Tibial nerve (tissue), 4 donors: ENCODE measurements around the gene TMEM63A. TPM values are rescaled to one million over a fixed set of nuclear protein-coding genes. Genes with fewer than 3 reads are reported as not detected.
"Not testable (repeated sequence)": the region's sequence is repeated elsewhere in the genome, so short reads cannot be mapped to it uniquely, and the experiment has no call there.

ENCODE experiments used
- DNase-seq, 2 donors: peaks; one replicate each; pipeline ENCODE4 v3.0.0-alpha.2; 2019; ENCODE audit warnings: low spot score in 2 of 2
- H3K27ac ChIP-seq, 4 donors: fragments of 200-600 bp; sonication (generic) in 3 of 4; one replicate each; pipeline ENCODE4 v1.5.1; 2017 to 2019; ENCODE audit warnings: mild to moderate bottlenecking in 1 of 4
- H3K27me3 ChIP-seq, 2 donors: fragments of 200-600 bp; sonication (generic) in 1 of 2; one replicate each; pipeline versions ENCODE4 v1.5.1 to v1.6.0; 2017 to 2019
- H3K36me3 ChIP-seq, 3 donors: fragments of 200-600 bp; sonication (generic); one replicate each; pipeline ENCODE4 v1.5.1; 2018 to 2019
- H3K4me1 ChIP-seq, 4 donors: fragments of 200-600 bp; sonication (generic) in 3 of 4; one replicate each; pipeline ENCODE4 v1.5.1; 2017 to 2019
- H3K4me3 ChIP-seq, 4 donors: fragments of 200-600 bp; sonication (generic) in 3 of 4; one replicate each; pipeline ENCODE4 v1.5.1; 2017 to 2019; ENCODE audit warnings: mild to moderate bottlenecking in 1 of 4, moderate library complexity in 1 of 4
- H3K9me3 ChIP-seq, 4 donors: fragments of 200-600 bp; sonication (generic) in 3 of 4; one replicate each; pipeline ENCODE4 v1.5.1; 2017 to 2019
- CTCF ChIP-seq, 5 experiments: fragments of 200-600 bp in 3 of 5; fragments of 450-650 bp in 2 of 5; sonication (generic) in 3 of 5; IDR thresholded peaks; one replicate each; pipeline ENCODE4 v1.5.1; 2016 to 2019; ENCODE audit warnings: antibody characterized with exemption in 5 of 5, mild to moderate bottlenecking in 3 of 5, moderate library complexity in 2 of 5
- EP300 ChIP-seq, 2 donors: sonication (generic); formaldehyde crosslinking; IDR thresholded peaks; one replicate each; pipeline ENCODE4 v1.6.1; 2017; ENCODE audit warnings: antibody characterized with exemption in 2 of 2, mild to moderate bottlenecking in 1 of 2
- POLR2A ChIP-seq, 2 donors: fragments of 450-650 bp; IDR thresholded peaks; one replicate each; pipeline ENCODE4 v1.6.1; 2017; ENCODE audit warnings: antibody characterized with exemption in 2 of 2, mild to moderate bottlenecking in 2 of 2, moderate library complexity in 2 of 2
- WGBS, 2 donors: methylation state at CpG; one replicate each; pipeline ENCODE4 v1.1.5; 2018; 5-methylcytosine and 5-hydroxymethylcytosine counted together
- total RNA-seq, 4 donors: library from RNA; depleted of rRNA; stranded (reverse); fragments of >200 nt; gene quantifications; one replicate each; pipeline ENCODE4 v1.1.0, GENCODE V29; 2016

The TMEM63A gene
- total RNA-seq, 4 donors from 2014 or later, result 63.2 to 91.5 (median 66.7) TPM

DNA sequence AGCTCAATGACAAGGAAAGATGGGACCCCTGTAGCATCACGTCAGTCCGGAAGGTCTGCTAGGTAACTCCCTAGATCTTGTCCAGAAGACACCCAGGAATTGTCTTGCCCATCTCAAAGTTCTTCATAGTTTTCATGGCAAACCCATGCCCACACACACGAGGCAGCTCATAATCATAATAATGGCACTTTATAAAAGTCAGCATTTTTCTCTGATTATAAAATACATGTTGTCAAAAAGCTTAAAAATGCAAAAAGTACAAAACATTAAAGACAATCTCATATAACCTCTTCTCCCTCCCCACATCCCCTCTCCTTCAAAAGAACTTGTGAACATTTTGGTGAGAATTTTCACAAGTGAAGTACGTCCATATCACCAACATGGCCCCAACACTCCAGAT, 41.5 kb downstream of the TMEM63A start:
- Histone ChIP-seq H3K4me3 (no peak overlapping the region), H3K27ac (no peak overlapping the region), H3K27me3 (no peaks in the 10 kb centered on the region), H3K4me1 (peaks cover 0 to 14% (median 0%) of the 10 kb centered on the region in 4 donors), H3K36me3 (peaks cover 0 to 87% (median 0%) of the 10 kb centered on the region in 3 donors), H3K9me3 (no peaks in the 10 kb centered on the region)
- 82 to 89% methylated on average over 4 of the region's 4 CpGs for WGBS, 2 donors
- no peak for TF ChIP-seq CTCF (IDR thresholded peaks at IDR 0.05)
- no peak for TF ChIP-seq POLR2A (IDR thresholded peaks at IDR 0.05)
- TF ChIP-seq EP300 (IDR thresholded peaks at IDR 0.05), result no peak
- DNase-seq, result no peak

- H3K27ac ChIP-seq, result no peak overlapping the region
- no peak overlapping the region for H3K4me3 ChIP-seq
- no peaks in the 10 kb centered on the region for H3K9me3 ChIP-seq
- H3K27me3 ChIP-seq, result no peaks in the 10 kb centered on the region
- TF ChIP-seq CTCF (IDR thresholded peaks at IDR 0.05) (no peak), POLR2A (IDR thresholded peaks at IDR 0.05) (no peak), EP300 (IDR thresholded peaks at IDR 0.05) (no peak)
- H3K4me1 ChIP-seq, result peaks cover 0 to 14% (median 2%) of the 10 kb centered on the region in 4 donors
- peaks cover 0 to 82% (median 0%) of the 10 kb centered on the region in 3 donors for H3K36me3 ChIP-seq
- WGBS, 2 donors, result 68 to 94% methylated on average over 1 of the region's 1 CpG
- DNase-seq, result no peak
Observed at GRCh38 chr1:225840223-225840610, 42.0 kb downstream of the TMEM63A start.

GRCh38 chr1:225838793-225839192, 43.4 kb downstream of the TMEM63A start:
- Histone ChIP-seq H3K27ac (no peak overlapping the region), H3K27me3 (no peaks in the 10 kb centered on the region), H3K36me3 (peaks cover 0 to 68% (median 0%) of the 10 kb centered on the region in 3 donors), H3K4me1 (peaks cover 0 to 22% (median 6%) of the 10 kb centered on the region in 4 donors), H3K4me3 (no peak overlapping the region), H3K9me3 (no peaks in the 10 kb centered on the region)
- DNase-seq, result no peak
- no peak for TF ChIP-seq EP300 (IDR thresholded peaks at IDR 0.05)
- no peak for TF ChIP-seq CTCF (IDR thresholded peaks at IDR 0.05)
- no peak for TF ChIP-seq POLR2A (IDR thresholded peaks at IDR 0.05)
- WGBS, 2 donors, result 83 to 89% methylated on average over 13 to 14 of the region's 14 CpGs

DNA sequence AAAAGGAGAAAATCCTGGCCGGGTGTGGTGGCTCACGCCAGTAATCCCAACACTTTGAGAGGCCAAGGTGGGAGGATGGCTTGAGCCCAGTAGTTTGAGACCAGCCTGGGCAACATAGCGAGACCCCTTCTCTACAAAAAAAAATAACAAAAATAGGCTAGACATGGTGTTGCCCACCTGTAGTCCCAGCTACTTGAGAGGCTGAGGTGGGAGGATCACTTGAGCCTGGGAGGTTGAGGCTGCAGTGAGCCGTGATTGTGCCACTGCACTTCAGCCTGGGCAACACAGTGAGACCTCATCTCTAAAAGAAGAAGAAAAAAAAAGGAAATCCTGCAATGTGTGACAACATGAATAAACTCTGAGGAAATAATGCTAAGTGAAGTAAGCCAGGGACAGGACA, 45.9 kb downstream of the TMEM63A start:
- WGBS, 2 donors, result 84% methylated on average over 4 of the region's 4 CpGs
- Histone ChIP-seq H3K36me3 (peaks cover 0 to 69% (median 9%) of the 10 kb centered on the region in 3 donors), H3K4me1 (peaks cover 0 to 22% (median 6%) of the 10 kb centered on the region in 4 donors), H3K27ac (peak overlapping the region in 2 of 4 donors; percentile 15 to 49)
- H3K27me3 ChIP-seq, H3K4me3 ChIP-seq, H3K9me3 ChIP-seq, DNase-seq: not testable (repeated sequence)

GRCh38 chr1:225835856-225836255, 46.3 kb downstream of the TMEM63A start:
- peak; percentile 54 to 60 for DNase-seq
- Histone ChIP-seq H3K4me1 (peaks cover 0 to 22% (median 6%) of the 10 kb centered on the region in 4 donors), H3K27me3 (no peaks in the 10 kb centered on the region), H3K36me3 (peaks cover 0 to 70% (median 9%) of the 10 kb centered on the region in 3 donors), H3K27ac (peak overlapping the region in 2 of 4 donors; percentile 15 to 49), H3K4me3 (no peak overlapping the region), H3K9me3 (no peaks in the 10 kb centered on the region)
- TF ChIP-seq POLR2A (IDR thresholded peaks at IDR 0.05) (no peak), CTCF (IDR thresholded peaks at IDR 0.05) (no peak), EP300 (IDR thresholded peaks at IDR 0.05) (no peak)
- WGBS, 2 donors, result 41 to 58% methylated on average over 3 of the region's 3 CpGs
